Suppressor macrophage treated with lipopolysaccharide for 1 hour (primary cell): ENCODE measurements around the gene CTAGE1.
A peak's percentile ranks its signal among the peaks of the same experiment; 100 is the strongest.
"Not testable (repeated sequence)": the region's sequence is repeated elsewhere in the genome, so short reads cannot be mapped to it uniquely, and the experiment has no call there.

Experiments used
- DNase-seq, 3 donors: peaks; one replicate each; pipeline ENCODE4 v3.0.0-alpha.2; 2020 to 2022

The CTAGE1 gene

GRCh38 chr18:22433956-22434355, 16.2 kb upstream of the CTAGE1 start:
- DNase-seq, result no peak

GRCh38 chr18:22432657-22433137, 15.0 kb upstream of the CTAGE1 start:
- DNase-seq, result no peak

- DNase-seq, result no peak
Observed at GRCh38 chr18:22429564-22429963, 11.8 kb upstream of the CTAGE1 start.

- no peak for DNase-seq
Observed at GRCh38 chr18:22428672-22429071, 11.0 kb upstream of the CTAGE1 start.

- DNase-seq, result no peak
Observed at GRCh38 chr18:22427822-22428549, 10.3 kb upstream of the CTAGE1 start.

GRCh38 chr18:22424565-22424963, 6.8 kb upstream of the CTAGE1 start:
- no peak for DNase-seq

GRCh38 chr18:22423878-22424564, 6.3 kb upstream of the CTAGE1 start:
- no peak for DNase-seq

- no peak for DNase-seq
Observed at GRCh38 chr18:22422909-22423548, 5.3 kb upstream of the CTAGE1 start.

- DNase-seq, result no peak
Observed at GRCh38 chr18:22420652-22421051, 2.9 kb upstream of the CTAGE1 start.

GRCh38 chr18:22412176-22412911, 5.4 kb downstream of the CTAGE1 start:
- DNase-seq, result no peak

- no peak for DNase-seq
Observed at GRCh38 chr18:22411446-22411845, 6.3 kb downstream of the CTAGE1 start.

- DNase-seq, result no peak
Observed at GRCh38 chr18:22410126-22410525, 7.6 kb downstream of the CTAGE1 start.

- DNase-seq, result no peak
Observed at GRCh38 chr18:22409445-22409844, 8.3 kb downstream of the CTAGE1 start.

- DNase-seq, result no peak
Observed at GRCh38 chr18:22408059-22408458, 9.7 kb downstream of the CTAGE1 start.

GRCh38 chr18:22405142-22405541, 12.6 kb downstream of the CTAGE1 start:
- DNase-seq, result no peak

- DNase-seq, result no peak
Observed at GRCh38 chr18:22403950-22404349, 13.8 kb downstream of the CTAGE1 start.

GRCh38 chr18:22399949-22400348, 17.8 kb downstream of the CTAGE1 start:
- no peak for DNase-seq

GRCh38 chr18:22398464-22398863, 19.3 kb downstream of the CTAGE1 start:
- DNase-seq, result no peak

GRCh38 chr18:22394428-22394827, 23.3 kb downstream of the CTAGE1 start:
- no peak for DNase-seq

GRCh38 chr18:22393164-22393563, 24.6 kb downstream of the CTAGE1 start:
- not testable (repeated sequence) for DNase-seq

- peak; percentile 14 to 38 (median 18) for DNase-seq
Observed at GRCh38 chr18:22391407-22392345, 26.0 kb downstream of the CTAGE1 start.

GRCh38 chr18:22387787-22388186, 29.9 kb downstream of the CTAGE1 start:
- DNase-seq, result no peak
